Measurements from ENCODE around the gene RNF224.

Gene RNF224

DNA sequence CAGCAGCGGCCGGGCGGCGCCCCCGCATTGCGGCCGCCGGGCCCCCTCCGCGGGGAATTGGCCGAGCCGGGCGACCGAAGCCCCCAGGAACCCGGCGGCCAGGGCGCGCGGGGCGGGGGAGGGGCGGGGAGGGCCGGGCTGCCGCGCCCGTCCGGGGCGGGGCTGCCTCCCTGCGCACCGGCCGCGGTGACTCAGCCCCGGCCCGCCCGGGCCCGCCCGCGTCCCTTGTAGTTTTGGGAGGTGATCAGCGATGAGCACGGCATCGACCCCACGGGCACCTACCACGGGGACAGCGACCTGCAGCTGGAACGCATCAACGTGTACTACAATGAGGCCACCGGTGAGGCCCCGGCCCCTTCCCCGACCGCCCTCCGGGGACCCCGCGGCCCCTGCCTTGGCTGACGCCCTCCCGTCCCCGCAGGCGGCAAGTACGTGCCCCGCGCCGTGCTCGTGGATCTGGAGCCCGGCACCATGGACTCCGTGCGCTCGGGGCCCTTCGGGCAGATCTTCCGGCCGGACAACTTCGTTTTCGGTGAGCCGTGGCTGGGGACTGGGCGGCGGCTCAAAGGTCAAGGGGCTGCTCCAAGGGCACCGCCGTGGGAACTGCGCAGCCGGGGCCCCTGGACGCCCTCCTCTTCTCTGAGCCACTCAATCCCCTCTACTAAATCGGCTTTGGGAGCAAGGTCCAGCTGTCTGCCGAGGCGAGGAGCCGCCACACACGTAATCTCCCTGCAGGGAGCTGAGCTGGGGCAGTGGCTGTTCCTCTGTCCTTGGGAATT lies 14.4 kb downstream of the RNF224 start:
- TF ChIP-seq GATA2 (IDR thresholded peaks at IDR 0.05; ENCODE audit: low read depth, low read length) = no peak
- TF ChIP-seq GATA3 (IDR thresholded peaks at IDR 0.05; ENCODE audit: low read depth, low read length) = no peak

DNA sequence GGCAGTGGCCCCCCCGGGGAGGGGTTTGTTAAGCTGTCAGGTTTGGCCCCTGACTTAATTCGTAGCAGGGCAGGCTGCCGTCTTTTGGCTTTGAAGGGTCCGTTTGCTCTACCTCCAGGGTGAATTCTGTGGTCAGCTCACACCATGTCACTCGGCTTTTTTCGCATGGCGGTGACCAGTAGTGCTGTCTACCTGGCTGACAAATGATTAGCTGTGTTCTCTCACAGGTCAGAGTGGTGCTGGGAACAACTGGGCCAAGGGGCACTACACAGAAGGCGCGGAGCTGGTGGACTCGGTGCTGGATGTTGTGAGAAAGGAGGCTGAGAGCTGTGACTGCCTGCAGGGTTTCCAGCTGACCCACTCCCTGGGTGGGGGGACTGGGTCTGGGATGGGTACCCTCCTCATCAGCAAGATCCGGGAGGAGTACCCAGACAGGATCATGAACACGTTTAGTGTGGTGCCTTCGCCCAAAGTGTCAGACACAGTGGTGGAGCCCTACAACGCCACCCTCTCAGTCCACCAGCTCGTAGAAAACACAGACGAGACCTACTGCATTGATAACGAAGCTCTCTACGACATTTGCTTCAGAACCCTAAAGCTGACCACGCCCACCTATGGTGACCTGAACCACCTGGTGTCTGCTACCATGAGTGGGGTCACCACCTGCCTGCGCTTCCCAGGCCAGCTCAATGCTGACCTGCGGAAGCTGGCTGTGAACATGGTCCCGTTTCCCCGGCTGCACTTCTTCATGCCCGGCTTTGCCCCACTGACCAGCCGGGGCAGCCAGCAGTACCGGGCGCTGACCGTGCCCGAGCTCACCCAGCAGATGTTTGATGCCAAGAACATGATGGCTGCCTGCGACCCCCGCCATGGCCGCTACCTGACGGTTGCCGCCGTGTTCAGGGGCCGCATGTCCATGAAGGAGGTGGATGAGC lies 15.2 kb downstream of the RNF224 start:
- TF ChIP-seq GATA2 (IDR thresholded peaks at IDR 0.05; ENCODE audit: low read depth, low read length) (no peak), GATA3 (IDR thresholded peaks at IDR 0.05; ENCODE audit: low read depth, low read length) (no peak)

DNA sequence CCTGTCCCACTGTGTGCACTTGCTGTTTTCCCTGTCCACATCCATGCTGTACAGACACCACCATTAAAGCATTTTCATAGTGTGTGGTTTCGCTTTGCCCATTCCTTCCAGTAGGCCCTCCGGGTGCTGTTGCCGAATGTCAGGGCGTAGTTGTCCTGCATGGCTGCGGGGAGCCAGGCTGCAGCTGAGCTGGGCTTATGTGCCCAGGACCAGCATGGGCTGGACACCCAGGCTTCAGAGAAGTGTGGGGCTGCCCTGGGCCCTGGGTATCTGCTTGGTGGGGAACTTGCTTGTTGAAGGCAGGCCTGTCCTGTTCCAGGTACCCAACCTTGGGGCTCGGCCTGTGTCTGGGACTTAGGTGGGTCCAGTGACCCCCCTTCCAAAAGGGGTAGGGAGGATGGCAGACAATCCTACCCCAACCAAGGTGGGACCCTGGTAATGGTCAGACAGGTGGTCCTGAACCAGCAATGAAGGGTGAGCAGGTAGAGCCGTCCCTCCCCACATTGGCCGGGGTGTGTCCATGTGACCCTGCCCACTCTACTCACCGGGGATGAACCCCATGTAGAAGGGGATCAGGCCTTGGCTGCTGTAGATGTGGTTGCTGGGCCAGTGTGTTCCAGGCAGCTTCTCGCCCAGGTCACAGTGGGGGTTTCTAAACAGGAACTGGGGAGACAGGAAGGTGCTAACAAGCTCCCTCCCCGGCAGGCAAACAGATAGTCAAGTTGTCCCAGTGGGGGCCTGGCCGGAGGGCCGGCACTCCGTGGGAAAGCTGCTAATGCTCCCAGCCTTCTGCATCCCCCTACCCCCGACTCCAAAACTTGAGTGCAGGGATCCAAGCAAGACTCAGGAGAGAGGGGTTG lies 16.6 kb downstream of the RNF224 start:
- TF ChIP-seq GATA2 (IDR thresholded peaks at IDR 0.05; ENCODE audit: low read depth, low read length) (no peak), GATA3 (IDR thresholded peaks at IDR 0.05; ENCODE audit: low read depth, low read length) (no peak)

DNA sequence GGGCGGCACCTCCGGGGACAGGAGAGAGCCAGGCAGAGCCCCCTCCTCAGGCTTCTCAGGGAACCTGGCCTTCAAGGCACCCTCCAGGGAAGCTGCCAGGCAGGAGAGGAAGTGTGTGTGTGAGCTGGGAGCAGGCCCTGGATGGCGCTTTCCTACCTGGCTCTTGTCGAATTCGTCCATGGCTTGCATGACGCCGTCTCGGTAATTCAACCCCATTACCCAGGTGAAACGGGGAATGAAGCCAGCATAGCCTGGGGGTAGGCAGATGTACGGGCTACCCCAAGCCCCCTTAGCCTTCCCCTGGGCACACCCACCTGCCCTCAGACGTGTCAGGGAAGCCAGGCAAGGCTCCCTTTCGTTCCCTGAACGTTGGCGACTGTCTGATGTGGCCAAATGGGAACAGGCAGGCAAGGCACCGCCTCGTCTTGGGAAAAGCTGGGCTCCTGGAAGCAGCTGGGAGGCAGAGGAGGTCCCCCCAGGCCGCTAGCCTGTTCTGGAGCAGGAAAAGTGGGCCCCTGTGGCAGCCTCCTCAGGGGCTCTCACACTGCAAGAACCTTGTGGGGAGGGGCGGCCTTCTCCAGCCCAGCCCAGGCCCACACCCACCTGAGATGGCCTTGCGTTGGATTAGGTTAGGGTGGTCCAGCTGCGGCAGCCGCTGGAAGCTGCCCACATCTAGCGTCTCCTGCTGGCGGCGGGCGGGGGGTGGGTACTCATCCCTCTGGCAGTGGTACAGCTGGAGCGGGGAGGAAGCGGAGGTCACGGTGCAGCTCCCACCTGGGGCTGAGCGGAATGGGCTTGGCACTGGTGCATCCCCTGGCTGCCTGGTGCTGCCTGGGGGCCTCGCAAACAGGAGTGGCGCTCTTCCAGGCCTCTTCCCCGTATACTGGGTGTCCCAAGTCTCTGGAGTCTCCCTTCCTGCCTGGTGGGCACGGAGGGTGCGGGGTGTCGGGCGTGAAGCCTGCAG lies 17.5 kb downstream of the RNF224 start:
- no peak for TF ChIP-seq GATA2 (IDR thresholded peaks at IDR 0.05; ENCODE audit: low read depth, low read length)
- TF ChIP-seq GATA3 (IDR thresholded peaks at IDR 0.05; ENCODE audit: low read depth, low read length) = no peak

DNA sequence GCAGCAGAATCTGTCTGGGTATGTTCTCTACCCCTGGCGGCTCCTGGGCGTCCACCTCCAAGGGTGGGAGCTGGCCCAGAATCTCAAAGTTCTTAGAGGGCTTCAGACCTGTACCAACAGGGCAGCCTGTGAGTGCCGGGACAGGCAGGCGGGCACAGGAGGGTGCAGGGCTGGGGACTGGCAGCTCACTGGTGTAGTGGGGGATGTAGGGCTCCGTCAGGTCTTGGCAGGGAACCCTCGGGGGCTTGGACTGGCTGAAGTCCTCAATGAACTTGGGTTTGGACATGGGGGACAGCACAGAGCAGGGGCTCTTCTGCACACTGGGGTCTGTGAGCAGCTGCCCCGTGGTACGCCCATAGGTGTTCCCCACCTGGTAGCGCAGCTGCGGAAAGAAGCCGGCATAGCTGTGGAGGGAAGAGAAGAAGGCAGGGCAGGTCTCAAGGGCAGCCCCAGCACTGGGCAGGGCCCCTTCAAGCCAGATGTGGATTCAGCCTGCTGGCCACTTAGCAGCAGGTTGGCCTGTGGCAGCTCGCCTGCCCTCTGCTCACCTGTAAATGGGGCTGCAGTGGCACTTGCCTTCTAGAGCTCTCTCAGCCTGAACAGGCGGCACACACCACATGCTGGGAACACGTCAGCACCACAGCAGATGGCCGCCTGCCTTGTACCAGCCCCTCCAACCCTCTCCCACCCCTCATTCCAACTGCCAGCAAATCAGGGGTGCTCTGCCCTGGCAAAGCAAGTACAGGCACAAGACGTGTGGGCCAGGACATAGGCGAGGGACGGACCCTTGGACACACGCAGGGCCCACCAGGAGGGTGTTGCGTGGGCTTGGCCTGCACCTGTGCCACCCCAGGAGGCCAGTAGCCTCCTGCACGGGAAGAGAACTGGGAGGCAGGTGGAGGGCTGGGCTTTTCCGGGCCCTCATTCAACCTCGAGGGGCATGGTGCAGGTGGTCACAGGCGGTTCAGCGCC lies 18.4 kb downstream of the RNF224 start:
- TF ChIP-seq GATA2 (IDR thresholded peaks at IDR 0.05; ENCODE audit: low read depth, low read length) (no peak), GATA3 (IDR thresholded peaks at IDR 0.05; ENCODE audit: low read depth, low read length) (no peak)

DNA sequence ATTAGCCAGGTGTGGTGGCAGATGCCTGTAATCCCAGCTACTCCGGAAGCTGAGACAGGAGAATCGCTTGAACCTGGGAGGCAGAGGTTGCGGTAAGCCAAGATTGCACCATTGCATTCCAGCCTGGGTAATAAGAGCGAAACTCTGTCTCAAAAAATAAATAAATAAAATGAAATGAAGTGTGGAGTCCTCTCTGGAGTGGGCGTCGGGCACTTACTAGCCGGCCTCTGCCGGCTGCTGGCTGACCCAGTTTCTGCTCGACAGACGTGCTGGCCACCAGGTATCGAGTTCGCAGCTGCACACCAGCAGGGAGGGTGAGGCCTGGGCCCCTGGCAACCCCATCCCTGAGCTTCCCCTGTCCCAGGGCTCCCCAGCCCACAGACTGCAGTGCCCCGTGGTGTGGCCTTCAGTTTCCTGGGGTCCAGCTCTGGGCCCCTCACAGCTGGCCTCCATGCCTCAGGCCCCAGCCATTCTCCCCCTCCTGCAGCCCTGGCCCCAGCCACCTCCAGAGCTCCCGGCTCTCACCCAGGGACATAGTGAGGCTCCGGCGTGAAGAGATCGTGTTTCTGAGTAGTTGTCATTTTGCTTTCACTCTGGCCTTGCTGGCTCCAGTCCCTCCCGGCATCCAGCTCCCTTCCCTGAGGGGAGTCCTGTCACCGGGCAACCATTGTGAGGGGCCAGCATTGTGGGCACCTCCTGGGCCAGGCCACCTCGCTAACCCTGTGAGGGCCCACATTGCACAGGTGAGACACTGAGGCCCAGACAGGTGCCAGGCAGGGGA lies 20.0 kb downstream of the RNF224 start:
- TF ChIP-seq GATA3 (IDR thresholded peaks at IDR 0.05; ENCODE audit: low read depth, low read length) (no peak), GATA2 (IDR thresholded peaks at IDR 0.05; ENCODE audit: low read depth, low read length) (no peak)

DNA sequence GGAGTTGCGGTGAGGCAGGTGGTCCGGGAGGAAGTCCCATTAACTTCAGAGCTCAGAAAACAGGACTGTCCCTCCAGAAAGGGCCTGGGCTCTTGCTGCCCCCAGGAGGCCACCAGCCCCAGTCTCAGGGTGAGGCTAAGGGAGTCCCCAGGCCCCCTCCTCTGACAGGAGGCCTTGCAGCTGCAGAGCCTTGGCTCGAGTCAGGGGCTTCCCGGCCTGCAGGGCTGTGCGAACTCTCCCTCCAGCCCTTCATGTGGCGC lies 20.5 kb downstream of the RNF224 start:
- TF ChIP-seq GATA3 (IDR thresholded peaks at IDR 0.05; ENCODE audit: low read depth, low read length) (no peak), GATA2 (IDR thresholded peaks at IDR 0.05; ENCODE audit: low read depth, low read length) (no peak)

DNA sequence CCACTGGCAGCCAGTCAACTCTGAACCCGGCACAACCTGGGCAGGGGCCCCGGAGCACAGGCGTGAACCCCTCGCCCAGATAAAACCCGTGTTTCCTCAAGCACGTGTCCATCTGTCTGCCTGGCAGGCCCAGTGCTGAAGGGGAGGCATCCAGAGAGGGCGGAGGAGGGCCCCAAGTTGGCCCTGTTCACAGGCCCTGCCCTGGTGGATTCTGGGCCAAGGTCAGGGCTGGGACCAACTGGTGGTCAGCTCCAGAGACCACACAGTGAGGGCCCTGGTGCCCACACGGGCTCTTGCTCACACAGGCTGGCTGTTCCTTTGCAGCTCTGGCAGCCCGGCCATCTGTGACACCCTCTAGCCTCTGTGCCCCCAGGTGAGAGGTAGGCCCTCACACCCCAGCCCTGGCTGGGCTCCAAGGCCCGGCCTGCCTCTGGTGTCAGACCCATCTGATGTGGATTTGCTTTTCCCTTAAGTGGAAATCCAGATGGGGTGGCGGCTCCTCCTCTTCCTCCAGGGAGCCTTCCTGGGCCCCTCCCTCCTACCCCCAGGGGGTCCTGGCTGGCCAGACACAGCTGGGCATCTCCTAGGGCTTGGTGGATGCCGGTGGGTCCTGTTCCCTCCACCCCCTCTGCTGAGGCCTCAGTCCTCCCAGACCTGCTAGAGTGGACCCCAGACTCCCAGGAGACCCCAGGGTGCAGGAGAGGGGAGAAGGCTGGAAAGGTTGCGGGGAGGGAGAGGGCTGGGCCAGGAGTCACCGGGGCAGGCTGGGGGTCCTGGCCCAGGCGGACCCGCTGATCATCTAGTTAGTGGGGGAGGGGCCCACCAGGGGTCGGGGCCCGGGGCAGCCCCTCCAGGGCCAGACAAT lies 23.3 kb downstream of the RNF224 start:
- no peak for TF ChIP-seq GATA3 (IDR thresholded peaks at IDR 0.05; ENCODE audit: low read depth, low read length)
- TF ChIP-seq GATA2 (IDR thresholded peaks at IDR 0.05; ENCODE audit: low read depth, low read length) = no peak

DNA sequence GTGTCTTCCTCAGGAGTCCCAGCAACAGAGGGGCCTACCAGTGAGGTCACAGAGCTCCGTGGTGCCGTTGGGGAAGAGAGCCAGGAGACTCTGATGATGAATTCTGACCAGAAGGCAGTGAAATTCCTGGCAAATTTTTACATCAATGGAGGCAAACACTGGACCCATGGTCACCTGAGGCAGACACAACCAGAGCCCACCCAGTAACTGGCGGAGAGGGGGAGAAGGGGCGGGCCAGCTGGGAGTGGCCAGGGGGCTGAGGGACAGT lies 23.8 kb downstream of the RNF224 start, which contains the start of gene STPG3:
STPG3 (plus strand) TSS at position 93 of the 268 bp plus-strand sequence; CDS start at position 94, 1 bp downstream.
- TF ChIP-seq GATA2 (IDR thresholded peaks at IDR 0.05; ENCODE audit: low read depth, low read length) = no peak
- no peak for TF ChIP-seq GATA3 (IDR thresholded peaks at IDR 0.05; ENCODE audit: low read depth, low read length)

DNA sequence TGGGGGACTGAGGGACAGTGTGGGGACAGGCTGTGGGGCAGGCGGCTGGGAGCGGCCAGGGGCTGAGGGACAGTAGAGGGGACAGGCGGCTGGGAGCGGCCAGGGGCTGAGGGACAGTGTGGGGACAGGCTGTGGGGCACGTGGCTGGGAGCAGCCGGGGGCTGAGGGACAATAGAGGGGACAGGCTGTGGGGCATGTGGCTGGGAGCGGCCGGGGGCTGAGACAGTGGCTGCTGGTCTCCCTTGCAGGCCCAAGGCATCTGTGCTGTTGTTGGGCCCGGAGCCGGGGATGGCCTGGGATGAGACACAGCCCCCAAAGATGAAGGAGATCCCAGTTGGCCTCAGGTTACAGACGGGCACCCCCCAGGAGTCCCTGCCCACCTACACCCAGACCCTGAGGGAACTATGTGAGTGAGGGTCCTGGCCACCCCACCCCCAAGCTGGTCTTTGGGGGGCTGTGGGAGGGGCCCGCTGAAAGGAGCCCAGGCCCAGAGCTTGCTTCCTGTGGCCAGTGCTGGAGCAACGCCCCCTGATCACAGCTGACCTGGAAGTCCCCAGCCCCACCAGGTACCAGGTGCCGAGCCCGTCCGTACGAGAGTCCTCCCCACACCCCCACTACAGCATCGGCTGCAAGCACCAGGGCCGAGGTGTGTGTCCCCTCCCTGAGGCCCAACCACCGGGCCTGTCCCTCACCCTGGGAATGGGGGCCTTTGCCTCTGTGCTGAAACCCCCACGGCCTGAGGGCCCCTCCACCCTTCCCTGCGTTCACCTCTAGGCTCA lies 24.4 kb downstream of the RNF224 start:
- TF ChIP-seq GATA2 (IDR thresholded peaks at IDR 0.05; ENCODE audit: low read depth, low read length) (no peak), GATA3 (IDR thresholded peaks at IDR 0.05; ENCODE audit: low read depth, low read length) (no peak)

Data from SH-SY5Y (cell line).